ENCODE results near the gene MRFAP1. TPM values are rescaled to one million over a fixed set of nuclear protein-coding genes. Genes with fewer than 3 reads are reported as not detected.

MRFAP1 gene
- total RNA-seq, 1 donor from 2014 or later = 235 TPM

DNA sequence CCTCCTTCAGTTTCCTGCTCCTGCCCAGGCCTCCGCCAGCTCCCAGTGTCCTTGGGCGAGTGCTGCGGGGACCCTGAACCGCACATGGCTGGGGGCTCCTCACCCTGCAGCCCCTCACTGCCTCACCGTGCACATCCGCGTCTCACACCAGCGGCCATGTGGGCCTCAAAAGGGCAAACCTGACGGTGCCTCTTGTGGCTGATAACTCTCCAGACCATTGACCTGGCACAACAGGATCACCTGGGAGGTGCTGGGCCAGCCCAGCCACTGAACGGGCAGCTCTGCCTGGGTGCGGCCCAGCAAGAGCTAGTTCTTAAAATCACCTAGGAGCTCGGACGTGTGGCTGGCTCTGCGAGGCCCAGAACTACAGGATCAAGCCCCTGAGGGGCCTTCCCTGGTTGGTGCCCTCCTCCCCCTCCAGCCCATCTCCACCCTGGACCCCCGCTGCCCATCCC is 49.0 kb downstream of the MRFAP1 start:
- H3K4me3 ChIP-seq = peak overlapping the region; percentile 23
- no peaks in the 10 kb centered on the region for H3K27me3 ChIP-seq
- H3K36me3 ChIP-seq = no peaks in the 10 kb centered on the region
- peaks cover 26% of the 10 kb centered on the region for H3K4me1 ChIP-seq
- TF ChIP-seq, protein P1, sequence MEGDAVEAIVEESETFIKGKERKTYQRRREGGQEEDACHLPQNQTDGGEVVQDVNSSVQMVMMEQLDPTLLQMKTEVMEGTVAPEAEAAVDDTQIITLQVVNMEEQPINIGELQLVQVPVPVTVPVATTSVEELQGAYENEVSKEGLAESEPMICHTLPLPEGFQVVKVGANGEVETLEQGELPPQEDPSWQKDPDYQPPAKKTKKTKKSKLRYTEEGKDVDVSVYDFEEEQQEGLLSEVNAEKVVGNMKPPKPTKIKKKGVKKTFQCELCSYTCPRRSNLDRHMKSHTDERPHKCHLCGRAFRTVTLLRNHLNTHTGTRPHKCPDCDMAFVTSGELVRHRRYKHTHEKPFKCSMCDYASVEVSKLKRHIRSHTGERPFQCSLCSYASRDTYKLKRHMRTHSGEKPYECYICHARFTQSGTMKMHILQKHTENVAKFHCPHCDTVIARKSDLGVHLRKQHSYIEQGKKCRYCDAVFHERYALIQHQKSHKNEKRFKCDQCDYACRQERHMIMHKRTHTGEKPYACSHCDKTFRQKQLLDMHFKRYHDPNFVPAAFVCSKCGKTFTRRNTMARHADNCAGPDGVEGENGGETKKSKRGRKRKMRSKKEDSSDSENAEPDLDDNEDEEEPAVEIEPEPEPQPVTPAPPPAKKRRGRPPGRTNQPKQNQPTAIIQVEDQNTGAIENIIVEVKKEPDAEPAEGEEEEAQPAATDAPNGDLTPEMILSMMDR (IDR thresholded peaks at IDR 0.05) = no peak
- intact Hi-C loops (cut with DNase I) = no loop called here
- H3K9me3 ChIP-seq = no peaks in the 10 kb centered on the region
- DNase-seq (no peak), ATAC-seq (peak; percentile 70)
- H3K27ac ChIP-seq = peak overlapping the region; percentile 80

Other genes starting within 250 kb of the MRFAP1 start
- 0.09 TPM for gene PPP2R2C, start 168.1 kb upstream of the MRFAP1 start, total RNA-seq
- 39.6 TPM for gene MAN2B2, start 65.5 kb upstream of the MRFAP1 start, total RNA-seq
- 3.6 TPM for gene S100P, start 53.2 kb downstream of the MRFAP1 start, total RNA-seq
- 46.6 TPM for gene MRFAP1L1, start 69.2 kb downstream of the MRFAP1 start, total RNA-seq
- 10.7 TPM for gene BLOC1S4, start 75.5 kb downstream of the MRFAP1 start, total RNA-seq
- gene KIAA0232, start 142.0 kb downstream of the MRFAP1 start, total RNA-seq = 30.9 TPM

Measured in upper lobe of right lung (tissue), 1 donor.